Ishikawa (cell line): ENCODE data around the gene RNASEH2A.

Experiments
- CEBPB ChIP-seq: IDR thresholded peaks from 2 replicates; pipeline ENCODE4 v1.6.1; 2012
- CREB1 ChIP-seq: IDR thresholded peaks from 2 replicates; pipeline ENCODE4 v1.6.1; 2012; ENCODE audit warnings: low read depth
- EGR1 ChIP-seq: IDR thresholded peaks from 2 replicates; pipeline ENCODE4 v1.6.1; 2012
- EP300 ChIP-seq: IDR thresholded peaks from 2 replicates; pipeline ENCODE4 v1.6.1; 2012; ENCODE audit warnings: borderline replicate concordance
- FOXM1 ChIP-seq: IDR thresholded peaks from 2 replicates; pipeline ENCODE4 v1.6.1; 2012; ENCODE audit warnings: low read depth, borderline replicate concordance
- NFIC ChIP-seq: IDR thresholded peaks from 2 replicates; pipeline ENCODE4 v1.6.1; 2012
- RAD21 ChIP-seq: IDR thresholded peaks from 2 replicates; pipeline ENCODE4 v1.6.1; 2012; ENCODE audit warnings: low read depth
- TAF1 ChIP-seq: IDR thresholded peaks from 2 replicates; pipeline ENCODE4 v1.6.1; 2012; ENCODE audit warnings: low read depth, mild to moderate bottlenecking
- TCF12 ChIP-seq: IDR thresholded peaks from 2 replicates; pipeline ENCODE4 v1.6.1; 2012; ENCODE audit warnings: low read depth
- TEAD4 ChIP-seq: IDR thresholded peaks from 2 replicates; pipeline ENCODE4 v1.6.1; 2012
- USF1 ChIP-seq: IDR thresholded peaks from 2 replicates; pipeline ENCODE4 v1.6.1; 2012
- YY1 ChIP-seq: IDR thresholded peaks from 2 replicates; pipeline ENCODE4 v1.6.1; 2012; ENCODE audit warnings: low read depth
- ZBTB7A ChIP-seq: IDR thresholded peaks from 2 replicates; pipeline ENCODE4 v1.6.1; 2012; ENCODE audit warnings: low read depth
- TF ChIP-seq, protein P1 (sequence below): IDR thresholded peaks from 2 replicates; pipeline ENCODE4 v1.6.1; 2012; ENCODE audit warnings: low read depth, mild to moderate bottlenecking
- TF ChIP-seq, protein P2 (sequence below): IDR thresholded peaks from 2 replicates; pipeline ENCODE4 v1.6.1; 2012

RNASEH2A gene

GRCh38 chr19:12774588-12775555, 31.5 kb upstream of the RNASEH2A start, which contains the start of gene HOOK2:
Gene HOOK2 (minus strand): TSS chr19:12775552. CDS start chr19:12775449, 103 bp downstream.
- TF ChIP-seq NFIC (0 out of 2 replicates have a peak, but pooled peaks have one; percentile 24), RAD21 (no peak), TCF12 (no peak; the same call in 1 of the 2 replicates), EP300 (0 out of 2 replicates have a peak, but pooled peaks have one; percentile 5), CREB1 (no peak), USF1 (peak; percentile 100), YY1 (peak; percentile 69), TEAD4 (peak; percentile 2; the same call in 1 of the 2 replicates), ZBTB7A (no peak; the same call in 1 of the 2 replicates), FOXM1 (no peak), EGR1 (no peak), TAF1 (no peak; the same call in 1 of the 2 replicates), CEBPB (no peak)
- TF ChIP-seq, protein P1, sequence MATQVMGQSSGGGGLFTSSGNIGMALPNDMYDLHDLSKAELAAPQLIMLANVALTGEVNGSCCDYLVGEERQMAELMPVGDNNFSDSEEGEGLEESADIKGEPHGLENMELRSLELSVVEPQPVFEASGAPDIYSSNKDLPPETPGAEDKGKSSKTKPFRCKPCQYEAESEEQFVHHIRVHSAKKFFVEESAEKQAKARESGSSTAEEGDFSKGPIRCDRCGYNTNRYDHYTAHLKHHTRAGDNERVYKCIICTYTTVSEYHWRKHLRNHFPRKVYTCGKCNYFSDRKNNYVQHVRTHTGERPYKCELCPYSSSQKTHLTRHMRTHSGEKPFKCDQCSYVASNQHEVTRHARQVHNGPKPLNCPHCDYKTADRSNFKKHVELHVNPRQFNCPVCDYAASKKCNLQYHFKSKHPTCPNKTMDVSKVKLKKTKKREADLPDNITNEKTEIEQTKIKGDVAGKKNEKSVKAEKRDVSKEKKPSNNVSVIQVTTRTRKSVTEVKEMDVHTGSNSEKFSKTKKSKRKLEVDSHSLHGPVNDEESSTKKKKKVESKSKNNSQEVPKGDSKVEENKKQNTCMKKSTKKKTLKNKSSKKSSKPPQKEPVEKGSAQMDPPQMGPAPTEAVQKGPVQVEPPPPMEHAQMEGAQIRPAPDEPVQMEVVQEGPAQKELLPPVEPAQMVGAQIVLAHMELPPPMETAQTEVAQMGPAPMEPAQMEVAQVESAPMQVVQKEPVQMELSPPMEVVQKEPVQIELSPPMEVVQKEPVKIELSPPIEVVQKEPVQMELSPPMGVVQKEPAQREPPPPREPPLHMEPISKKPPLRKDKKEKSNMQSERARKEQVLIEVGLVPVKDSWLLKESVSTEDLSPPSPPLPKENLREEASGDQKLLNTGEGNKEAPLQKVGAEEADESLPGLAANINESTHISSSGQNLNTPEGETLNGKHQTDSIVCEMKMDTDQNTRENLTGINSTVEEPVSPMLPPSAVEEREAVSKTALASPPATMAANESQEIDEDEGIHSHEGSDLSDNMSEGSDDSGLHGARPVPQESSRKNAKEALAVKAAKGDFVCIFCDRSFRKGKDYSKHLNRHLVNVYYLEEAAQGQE, result no peak
- TF ChIP-seq, protein P2, sequence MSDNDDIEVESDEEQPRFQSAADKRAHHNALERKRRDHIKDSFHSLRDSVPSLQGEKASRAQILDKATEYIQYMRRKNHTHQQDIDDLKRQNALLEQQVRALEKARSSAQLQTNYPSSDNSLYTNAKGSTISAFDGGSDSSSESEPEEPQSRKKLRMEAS, result peak; percentile 95

GRCh38 chr19:12777217-12778016, 29.0 kb upstream of the RNASEH2A start:
- TF ChIP-seq, protein P1, result no peak
- no peak for TF ChIP-seq FOXM1
- peak; percentile 31; the same call in 1 of the 2 replicates for TF ChIP-seq TEAD4
- peak; percentile 59; the same call in 1 of the 2 replicates for TF ChIP-seq ZBTB7A
- TF ChIP-seq EP300, result 0 out of 2 replicates have a peak, but pooled peaks have one; percentile 38
- TF ChIP-seq RAD21, result peak; percentile 84

DNA sequence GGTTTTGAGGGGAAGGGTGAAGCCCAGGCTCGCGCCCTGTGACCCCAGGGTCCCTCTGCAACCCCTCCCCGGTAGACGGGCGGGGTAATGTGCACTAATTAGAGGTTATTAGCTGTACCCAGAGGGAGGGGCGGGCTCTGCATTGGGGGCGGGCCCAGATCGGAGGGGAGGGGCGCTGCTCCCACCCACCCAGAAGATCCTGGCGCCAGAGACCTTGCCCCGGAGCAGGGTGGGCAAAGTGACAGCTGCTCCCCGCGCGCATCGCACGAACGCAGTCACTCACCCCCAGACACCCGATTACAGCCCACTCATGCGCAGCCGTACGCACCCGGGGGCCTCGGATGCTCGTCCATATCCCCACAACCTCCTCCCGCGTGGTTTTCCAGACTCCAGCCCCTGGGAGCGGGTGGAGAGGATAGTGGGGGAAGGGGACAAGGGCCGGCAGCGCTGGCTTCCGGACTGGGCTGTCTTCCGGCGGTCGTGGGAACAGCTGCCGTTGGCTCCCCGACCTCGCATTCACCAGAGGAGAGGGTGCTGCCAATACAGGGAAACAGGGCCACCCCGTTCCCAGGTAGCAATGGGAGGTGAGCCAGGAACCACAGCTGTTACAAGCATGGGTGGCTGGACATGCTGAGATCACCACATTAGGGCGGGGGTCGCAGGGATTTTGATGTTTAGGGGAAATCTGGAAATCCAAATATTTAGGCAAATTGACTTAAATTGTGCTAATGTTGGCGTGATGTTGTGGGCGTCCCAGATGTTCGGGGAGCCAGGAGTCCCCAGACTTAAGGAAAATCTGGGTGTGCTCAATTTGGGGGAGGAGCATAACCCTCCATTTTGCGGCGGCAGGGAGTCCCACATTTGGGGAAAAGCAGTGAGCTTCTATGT, 28.1 kb upstream of the RNASEH2A start:
- TF ChIP-seq YY1, result 0 out of 2 replicates have a peak, but pooled peaks have one; percentile 14
- TF ChIP-seq, protein P1, result no peak
- no peak for TF ChIP-seq EGR1
- TF ChIP-seq TCF12, result peak; percentile 70
- TF ChIP-seq, protein P2, result peak; percentile 73; the same call in 1 of the 2 replicates
- TF ChIP-seq CREB1, result no peak
- TF ChIP-seq NFIC, result peak; percentile 78
- TF ChIP-seq EP300, result 0 out of 2 replicates have a peak, but pooled peaks have one; percentile 32
- TF ChIP-seq RAD21, result no peak; the same call in 1 of the 2 replicates
- 0 out of 2 replicates have a peak, but pooled peaks have one; percentile 43 for TF ChIP-seq TAF1
- no peak; the same call in 1 of the 2 replicates for TF ChIP-seq ZBTB7A
- 0 out of 2 replicates have a peak, but pooled peaks have one; percentile 29 for TF ChIP-seq FOXM1
- 0 out of 2 replicates have a peak, but pooled peaks have one; percentile 24 for TF ChIP-seq TEAD4
- no peak for TF ChIP-seq CEBPB
- 0 out of 2 replicates have a peak, but pooled peaks have one; percentile 21 for TF ChIP-seq USF1
